GM23338 (cell line): Measurements from ENCODE around the gene ZNF385B. TPM values are rescaled to one million over a fixed set of nuclear protein-coding genes. Genes with fewer than 3 reads are reported as not detected.

Experiments used
- ATAC-seq: fragments of 200-7000 bp; cut with Tn5 transposase; 3 replicates; pipeline ENCODE4 v1.9.1; 2020
- DNase-seq: peaks from one replicate; pipeline ENCODE4 v3.0.0-alpha.2; 2015; ENCODE audit warnings: low spot score
- H2AFZ ChIP-seq: fragments of 200-600 bp; sonication (generic); 2 replicates; pipeline ENCODE4 v1.8.0; 2016; ENCODE audit warnings: antibody characterized with exemption, mild to moderate bottlenecking, moderate library complexity
- H3F3A ChIP-seq: fragments of 200-600 bp; sonication (generic); replicated peaks from 2 replicates; pipeline ENCODE4 v1.8.0; 2017; ENCODE audit warnings: antibody characterized with exemption, mixed run types, low read depth
- H3K27ac ChIP-seq: fragments of 200-600 bp; sonication (generic); 2 replicates; pipeline ENCODE4 v1.6.1; 2016; ENCODE audit warnings: low read depth
- H3K27me3 ChIP-seq: fragments of 200-600 bp; sonication (generic); 2 replicates; pipeline ENCODE4 v1.8.0; 2016; ENCODE audit warnings: mild to moderate bottlenecking, mixed run types, moderate library complexity; ENCODE audit not compliant: insufficient read depth
- H3K36me3 ChIP-seq: fragments of 200-600 bp; sonication (generic); 2 replicates; pipeline ENCODE4 v1.8.0; 2016; ENCODE audit warnings: mild to moderate bottlenecking; ENCODE audit not compliant: insufficient read depth
- H3K4me1 ChIP-seq: fragments of 200-600 bp; sonication (generic); 2 replicates; pipeline ENCODE4 v1.8.0; 2016; ENCODE audit warnings: mild to moderate bottlenecking, moderate library complexity; ENCODE audit not compliant: insufficient read depth
- H3K4me2 ChIP-seq: fragments of 200-600 bp; sonication (generic); 2 replicates; pipeline ENCODE4 v1.7.1; 2017; ENCODE audit warnings: mixed run types
- H3K4me3 ChIP-seq: fragments of 200-600 bp; sonication (generic); 2 replicates; pipeline ENCODE4 v1.6.1; 2016; ENCODE audit warnings: mixed run types
- H3K79me2 ChIP-seq: fragments of 200-600 bp; sonication (generic); replicated peaks from 2 replicates; pipeline ENCODE4 v1.8.0; 2017; ENCODE audit warnings: mild to moderate bottlenecking; ENCODE audit not compliant: insufficient read depth
- H3K9me2 ChIP-seq: fragments of 200-600 bp; sonication (generic); 2 replicates; pipeline ENCODE4 v1.8.0; 2017; ENCODE audit not compliant: insufficient read depth
- H4K20me1 ChIP-seq: fragments of 200-600 bp; sonication (generic); replicated peaks from 2 replicates; pipeline ENCODE4 v1.8.0; 2017; ENCODE audit warnings: mild to moderate bottlenecking; ENCODE audit not compliant: insufficient read depth
- H3K27ac Mint-ChIP-seq: 2 replicates; pipeline ENCODE4 v1.8.0; 2020; ENCODE audit warnings: inconsistent platforms, mild to moderate bottlenecking, moderate library complexity, mixed read lengths
- H3K27me3 Mint-ChIP-seq: 3 replicates; pipeline ENCODE4 v1.8.0; 2022; ENCODE audit warnings: low read depth, mild to moderate bottlenecking, moderate library complexity, mixed read lengths, inconsistent platforms; ENCODE audit not compliant: insufficient read depth, poor library complexity
- H3K36me3 Mint-ChIP-seq: 3 replicates; pipeline ENCODE4 v1.8.0; 2021; ENCODE audit warnings: low read depth, mild to moderate bottlenecking, inconsistent platforms, moderate library complexity, mixed read lengths
- H3K4me1 Mint-ChIP-seq: 3 replicates; pipeline ENCODE4 v1.8.0; 2020; ENCODE audit warnings: mild to moderate bottlenecking, inconsistent platforms, mixed read lengths
- H3K4me3 Mint-ChIP-seq: 3 replicates; pipeline ENCODE4 v1.8.0; 2021; ENCODE audit warnings: moderate library complexity, mild to moderate bottlenecking, inconsistent platforms, mixed read lengths
- H3K9me3 Mint-ChIP-seq: 3 replicates; pipeline ENCODE4 v1.8.0; 2020; ENCODE audit warnings: moderate library complexity, mild to moderate bottlenecking, inconsistent platforms, mixed read lengths
- EZH2 ChIP-seq: fragments of 200-600 bp; sonication (generic); IDR thresholded peaks from one replicate; pipeline ENCODE4 v1.8.0; 2017; ENCODE audit warnings: antibody characterized with exemption, mild to moderate bottlenecking, low read depth; ENCODE audit not compliant: unreplicated experiment
- EZH2phosphoT487 ChIP-seq: fragments of 200-600 bp; sonication (generic); IDR thresholded peaks from one replicate; pipeline ENCODE4 v1.8.1; 2018; ENCODE audit warnings: antibody characterized with exemption; ENCODE audit not compliant: unreplicated experiment
- JUNB ChIP-seq: IDR thresholded peaks from one replicate; pipeline ENCODE4 v1.6.1; 2016; ENCODE audit warnings: antibody characterized with exemption; ENCODE audit not compliant: unreplicated experiment
- NANOG ChIP-seq: IDR thresholded peaks from 2 replicates; pipeline ENCODE4 v1.6.1; 2016; ENCODE audit warnings: antibody characterized with exemption, borderline replicate concordance
- POLR2AphosphoS5 ChIP-seq: IDR thresholded peaks from 2 replicates; pipeline ENCODE4 v1.6.1; 2016; ENCODE audit warnings: antibody characterized with exemption, low read depth
- STAT1 ChIP-seq: IDR thresholded peaks from one replicate; pipeline ENCODE4 v1.6.1; 2016; ENCODE audit warnings: antibody characterized with exemption; ENCODE audit not compliant: unreplicated experiment
- ZNF114 ChIP-seq: fragments of 250-450 bp; sonication (Bioruptor Pico); IDR thresholded peaks from 2 replicates; pipeline ENCODE4 v1.5.0; 2020; ENCODE audit warnings: mild to moderate bottlenecking, moderate library complexity
- ZNF331 ChIP-seq: fragments of 250-450 bp; sonication (Bioruptor Pico); IDR thresholded peaks from 2 replicates; pipeline ENCODE4 v1.5.0; 2020; ENCODE audit warnings: low read depth, mild to moderate bottlenecking, moderate library complexity
- polyA plus RNA-seq: library from polyadenylated mRNA; unstranded; fragments of >200 nt; fragmentation: Nextera tagmentation; extraction: Ambion mirVana; gene quantifications from 2 replicates; pipeline ENCODE4 v1.2.1, GENCODE V29; 2016
- total RNA-seq: library from RNA; depleted of rRNA; stranded (reverse); fragments of >200 nt; shearing (Covaris generic); gene quantifications from 2 replicates; pipeline ENCODE4 v1.2.3, GENCODE V29; 2014
- TF ChIP-seq, protein P1 (sequence below), 2 experiments: fragments of 200-600 bp in 1 of 2; sonication (generic) in 1 of 2; conservative IDR thresholded peaks; 2 replicates each; pipeline versions ENCODE4 v1.5.1 to v1.6.1; 2016 to 2017; ENCODE audit warnings: antibody characterized with exemption in 2 of 2, low read depth in 2 of 2, mild to moderate bottlenecking in 2 of 2, moderate library complexity in 1 of 2
- TF ChIP-seq, protein P2 (sequence below): IDR thresholded peaks from 2 replicates; pipeline ENCODE4 v1.6.1; 2016; ENCODE audit warnings: antibody characterized with exemption
- TF ChIP-seq, protein P3 (sequence below): IDR thresholded peaks from one replicate; pipeline ENCODE4 v1.6.1; 2018; ENCODE audit warnings: antibody characterized with exemption; ENCODE audit not compliant: unreplicated experiment

The ZNF385B gene
- total and polyA plus RNA-seq, 2 experiments from 2014 or later: 1.5 to 4.6 TPM

DNA sequence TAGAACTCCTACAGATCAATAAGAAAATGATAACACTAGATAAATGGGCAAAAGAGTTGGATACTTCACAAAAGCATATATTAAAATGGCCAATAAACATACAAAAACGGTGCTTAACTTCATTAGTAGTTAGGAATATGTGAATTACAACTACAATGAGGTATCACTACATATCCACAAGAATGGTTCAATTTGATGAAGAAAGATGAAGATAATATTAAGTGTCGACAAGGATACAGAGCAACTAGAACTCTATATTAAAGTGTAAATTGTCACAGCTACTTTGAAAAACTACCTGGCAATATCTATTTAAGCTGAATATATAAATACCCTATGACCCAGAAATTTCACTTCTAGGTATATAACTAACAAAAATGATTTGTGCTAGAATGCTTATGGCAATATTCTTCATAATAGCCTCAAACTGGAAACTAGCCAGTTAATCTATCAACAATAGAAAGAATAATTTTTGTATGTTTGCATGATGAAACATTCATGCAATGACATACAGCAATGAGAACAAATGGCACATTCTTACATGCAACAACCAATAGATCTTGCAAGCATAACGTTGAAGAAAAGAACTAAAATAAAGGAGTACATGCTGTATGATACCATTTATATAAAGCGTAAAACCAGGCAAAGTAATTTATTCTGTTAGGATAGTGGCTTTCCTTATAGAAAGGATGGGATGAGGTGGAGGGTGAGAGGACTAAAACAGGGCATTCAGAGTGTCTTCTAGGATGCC lies 306.6 kb downstream of the ZNF385B start:
- H3K27me3 Mint-ChIP-seq: no peaks in the 10 kb centered on the region
- Histone ChIP-seq H3K4me1 (peaks cover 33% of the 10 kb centered on the region), H3K9me2 (no peaks in the 10 kb centered on the region), H3K36me3 (no peaks in the 10 kb centered on the region), H3K79me2 (no peaks in the 10 kb centered on the region), H3K27ac (no peak overlapping the region), H3K4me3 (no peak overlapping the region), H4K20me1 (no peaks in the 10 kb centered on the region), H3F3A (no peaks in the 10 kb centered on the region), H3K4me2 (no peak overlapping the region), H3K27me3 (no peaks in the 10 kb centered on the region), H2AFZ (no peak overlapping the region)
- H3K36me3 Mint-ChIP-seq: no peaks in the 10 kb centered on the region
- TF ChIP-seq, protein P1, sequence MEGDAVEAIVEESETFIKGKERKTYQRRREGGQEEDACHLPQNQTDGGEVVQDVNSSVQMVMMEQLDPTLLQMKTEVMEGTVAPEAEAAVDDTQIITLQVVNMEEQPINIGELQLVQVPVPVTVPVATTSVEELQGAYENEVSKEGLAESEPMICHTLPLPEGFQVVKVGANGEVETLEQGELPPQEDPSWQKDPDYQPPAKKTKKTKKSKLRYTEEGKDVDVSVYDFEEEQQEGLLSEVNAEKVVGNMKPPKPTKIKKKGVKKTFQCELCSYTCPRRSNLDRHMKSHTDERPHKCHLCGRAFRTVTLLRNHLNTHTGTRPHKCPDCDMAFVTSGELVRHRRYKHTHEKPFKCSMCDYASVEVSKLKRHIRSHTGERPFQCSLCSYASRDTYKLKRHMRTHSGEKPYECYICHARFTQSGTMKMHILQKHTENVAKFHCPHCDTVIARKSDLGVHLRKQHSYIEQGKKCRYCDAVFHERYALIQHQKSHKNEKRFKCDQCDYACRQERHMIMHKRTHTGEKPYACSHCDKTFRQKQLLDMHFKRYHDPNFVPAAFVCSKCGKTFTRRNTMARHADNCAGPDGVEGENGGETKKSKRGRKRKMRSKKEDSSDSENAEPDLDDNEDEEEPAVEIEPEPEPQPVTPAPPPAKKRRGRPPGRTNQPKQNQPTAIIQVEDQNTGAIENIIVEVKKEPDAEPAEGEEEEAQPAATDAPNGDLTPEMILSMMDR (conservative IDR thresholded peaks at IDR 0.05; ENCODE audit: low read depth in 2 of 2): no peak
- TF ChIP-seq JUNB (no peak), EZH2 (no peak), POLR2AphosphoS5 (no peak), EZH2phosphoT487 (no peak), NANOG (no peak), ZNF331 (CRISPR knock-in tag) (no peak), ZNF114 (no peak), STAT1 (no peak)
- TF ChIP-seq, protein P2, sequence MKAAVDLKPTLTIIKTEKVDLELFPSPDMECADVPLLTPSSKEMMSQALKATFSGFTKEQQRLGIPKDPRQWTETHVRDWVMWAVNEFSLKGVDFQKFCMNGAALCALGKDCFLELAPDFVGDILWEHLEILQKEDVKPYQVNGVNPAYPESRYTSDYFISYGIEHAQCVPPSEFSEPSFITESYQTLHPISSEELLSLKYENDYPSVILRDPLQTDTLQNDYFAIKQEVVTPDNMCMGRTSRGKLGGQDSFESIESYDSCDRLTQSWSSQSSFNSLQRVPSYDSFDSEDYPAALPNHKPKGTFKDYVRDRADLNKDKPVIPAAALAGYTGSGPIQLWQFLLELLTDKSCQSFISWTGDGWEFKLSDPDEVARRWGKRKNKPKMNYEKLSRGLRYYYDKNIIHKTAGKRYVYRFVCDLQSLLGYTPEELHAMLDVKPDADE: no peak
- TF ChIP-seq, protein P3, sequence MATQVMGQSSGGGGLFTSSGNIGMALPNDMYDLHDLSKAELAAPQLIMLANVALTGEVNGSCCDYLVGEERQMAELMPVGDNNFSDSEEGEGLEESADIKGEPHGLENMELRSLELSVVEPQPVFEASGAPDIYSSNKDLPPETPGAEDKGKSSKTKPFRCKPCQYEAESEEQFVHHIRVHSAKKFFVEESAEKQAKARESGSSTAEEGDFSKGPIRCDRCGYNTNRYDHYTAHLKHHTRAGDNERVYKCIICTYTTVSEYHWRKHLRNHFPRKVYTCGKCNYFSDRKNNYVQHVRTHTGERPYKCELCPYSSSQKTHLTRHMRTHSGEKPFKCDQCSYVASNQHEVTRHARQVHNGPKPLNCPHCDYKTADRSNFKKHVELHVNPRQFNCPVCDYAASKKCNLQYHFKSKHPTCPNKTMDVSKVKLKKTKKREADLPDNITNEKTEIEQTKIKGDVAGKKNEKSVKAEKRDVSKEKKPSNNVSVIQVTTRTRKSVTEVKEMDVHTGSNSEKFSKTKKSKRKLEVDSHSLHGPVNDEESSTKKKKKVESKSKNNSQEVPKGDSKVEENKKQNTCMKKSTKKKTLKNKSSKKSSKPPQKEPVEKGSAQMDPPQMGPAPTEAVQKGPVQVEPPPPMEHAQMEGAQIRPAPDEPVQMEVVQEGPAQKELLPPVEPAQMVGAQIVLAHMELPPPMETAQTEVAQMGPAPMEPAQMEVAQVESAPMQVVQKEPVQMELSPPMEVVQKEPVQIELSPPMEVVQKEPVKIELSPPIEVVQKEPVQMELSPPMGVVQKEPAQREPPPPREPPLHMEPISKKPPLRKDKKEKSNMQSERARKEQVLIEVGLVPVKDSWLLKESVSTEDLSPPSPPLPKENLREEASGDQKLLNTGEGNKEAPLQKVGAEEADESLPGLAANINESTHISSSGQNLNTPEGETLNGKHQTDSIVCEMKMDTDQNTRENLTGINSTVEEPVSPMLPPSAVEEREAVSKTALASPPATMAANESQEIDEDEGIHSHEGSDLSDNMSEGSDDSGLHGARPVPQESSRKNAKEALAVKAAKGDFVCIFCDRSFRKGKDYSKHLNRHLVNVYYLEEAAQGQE: no peak
- peaks cover 23% of the 10 kb centered on the region for H3K4me1 Mint-ChIP-seq
- H3K9me3 Mint-ChIP-seq: no peaks in the 10 kb centered on the region
- ATAC-seq (no peak), DNase-seq (no peak)
- no peak overlapping the region for H3K4me3 Mint-ChIP-seq
- no peak overlapping the region for H3K27ac Mint-ChIP-seq
